Stimulated activated CD4-positive, alpha-beta T cell treated with anti-CD3 and anti-CD28 coated beads, Interleukin-4, amount 100 ng/mL, for 24 hours (primary cell): ENCODE data around the gene PIM3.
A peak's percentile ranks its signal among the peaks of the same experiment; 100 is the strongest.

Experiments used
- DNase-seq: peaks from one replicate; pipeline ENCODE4 v3.0.0-alpha.2; 2020

Gene PIM3

GRCh38 chr22:49960159-49961004, at the start of gene PIM3:
TSS of gene PIM3 (plus strand) at chr22:49960772. CDS start at chr22:49960948, 176 bp downstream.
- DNase-seq: peak; percentile 92

- no peak for DNase-seq
Measured at GRCh38 chr22:49911881-49912625, 48.5 kb upstream of the PIM3 start.

GRCh38 chr22:49913026-49913425, 47.5 kb upstream of the PIM3 start:
- no peak for DNase-seq

GRCh38 chr22:49913446-49913845, 47.1 kb upstream of the PIM3 start:
- DNase-seq: no peak

- DNase-seq: no peak
Measured at GRCh38 chr22:49914256-49914655, 46.3 kb upstream of the PIM3 start.

GRCh38 chr22:49915610-49916009, 45.0 kb upstream of the PIM3 start:
- DNase-seq: no peak

GRCh38 chr22:49916831-49917230, 43.7 kb upstream of the PIM3 start:
- no peak for DNase-seq

GRCh38 chr22:49917974-49918910, 42.3 kb upstream of the PIM3 start, which contains the start of the genes ALG12 and CRELD2:
TSS of gene ALG12 (minus strand) at chr22:49918438. CDS start at chr22:49913765, 4,673 bp downstream.
TSS of gene CRELD2 (plus strand) at chr22:49918634. CDS start at chr22:49918770, 136 bp downstream.
- DNase-seq: peak; percentile 98

GRCh38 chr22:49918911-49919881, 41.4 kb upstream of the PIM3 start:
- no peak for DNase-seq

GRCh38 chr22:49920859-49921258, 39.7 kb upstream of the PIM3 start:
- DNase-seq: no peak

GRCh38 chr22:49921508-49922278, 38.9 kb upstream of the PIM3 start:
- no peak for DNase-seq

GRCh38 chr22:49922484-49922883, 38.1 kb upstream of the PIM3 start:
- DNase-seq: no peak

- DNase-seq: no peak
Measured at GRCh38 chr22:49922926-49923325, 37.6 kb upstream of the PIM3 start.

- no peak for DNase-seq
Measured at GRCh38 chr22:49923445-49923844, 37.1 kb upstream of the PIM3 start.

GRCh38 chr22:49924113-49924833, 36.3 kb upstream of the PIM3 start:
- DNase-seq: no peak

GRCh38 chr22:49925525-49926128, 34.9 kb upstream of the PIM3 start:
- DNase-seq: peak; percentile 68

- DNase-seq: no peak
Measured at GRCh38 chr22:49926916-49927315, 33.7 kb upstream of the PIM3 start.

GRCh38 chr22:49927483-49928184, 32.9 kb upstream of the PIM3 start:
- DNase-seq: no peak

- no peak for DNase-seq
Measured at GRCh38 chr22:49928185-49928495, 32.4 kb upstream of the PIM3 start.
